Esophagus (tissue), 2 donors: ENCODE data around the gene MAMLD1. TPM values are rescaled to one million over a fixed set of nuclear protein-coding genes. Genes with fewer than 3 reads are reported as not detected.

Experiments
- H3K27ac ChIP-seq, 2 donors: one replicate each; pipeline ENCODE4 v1.5.1; 2013; ENCODE audit warnings: low read depth in 2 of 2, mild to moderate bottlenecking in 2 of 2, inconsistent platforms in 1 of 2, low read length in 1 of 2, moderate library complexity in 1 of 2
- H3K27me3 ChIP-seq, 2 donors: one replicate each; pipeline ENCODE4 v1.6.1; 2013; ENCODE audit warnings: low read length in 2 of 2, control low read depth in 1 of 2, mild to moderate bottlenecking in 1 of 2; ENCODE audit not compliant: insufficient read depth in 2 of 2, control insufficient read depth in 1 of 2
- H3K36me3 ChIP-seq, 2 donors: one replicate each; pipeline ENCODE4 v1.6.1; 2013; ENCODE audit warnings: low read length in 1 of 2; ENCODE audit not compliant: control insufficient read depth in 2 of 2, insufficient read depth in 2 of 2
- H3K4me1 ChIP-seq, 2 donors: one replicate each; pipeline ENCODE4 v1.6.1; 2013; ENCODE audit warnings: low read length in 1 of 2; ENCODE audit not compliant: control insufficient read depth in 2 of 2, insufficient read depth in 2 of 2
- H3K4me3 ChIP-seq, 2 donors: one replicate each; pipeline ENCODE4 v1.5.1; 2013; ENCODE audit warnings: low read length in 2 of 2, mild to moderate bottlenecking in 2 of 2, low read depth in 1 of 2, moderate library complexity in 1 of 2
- H3K9me3 ChIP-seq, 2 donors: one replicate each; pipeline ENCODE4 v1.6.1; 2013; ENCODE audit warnings: mild to moderate bottlenecking in 2 of 2, low read depth in 1 of 2, low read length in 1 of 2, moderate library complexity in 1 of 2; ENCODE audit not compliant: control insufficient read depth in 2 of 2, insufficient read depth in 1 of 2
- WGBS, 2 donors: extraction: QIAGEN DNeasy Blood & Tissue Kit; methylation state at CpG; one replicate each; pipeline ENCODE4 v1.1.7; 2013; 5-methylcytosine and 5-hydroxymethylcytosine counted together
- polyA plus RNA-seq, 2 donors: library from polyadenylated mRNA; stranded (reverse); fragments of 200-250 nt; gene quantifications; one replicate each; pipeline ENCODE4 v1.2.3, GENCODE V29; 2013
- donor health status: healthy with polysubstance abuse.
- donor health status: Bipolar disorder and iron deficiency.

The MAMLD1 gene, protein sequence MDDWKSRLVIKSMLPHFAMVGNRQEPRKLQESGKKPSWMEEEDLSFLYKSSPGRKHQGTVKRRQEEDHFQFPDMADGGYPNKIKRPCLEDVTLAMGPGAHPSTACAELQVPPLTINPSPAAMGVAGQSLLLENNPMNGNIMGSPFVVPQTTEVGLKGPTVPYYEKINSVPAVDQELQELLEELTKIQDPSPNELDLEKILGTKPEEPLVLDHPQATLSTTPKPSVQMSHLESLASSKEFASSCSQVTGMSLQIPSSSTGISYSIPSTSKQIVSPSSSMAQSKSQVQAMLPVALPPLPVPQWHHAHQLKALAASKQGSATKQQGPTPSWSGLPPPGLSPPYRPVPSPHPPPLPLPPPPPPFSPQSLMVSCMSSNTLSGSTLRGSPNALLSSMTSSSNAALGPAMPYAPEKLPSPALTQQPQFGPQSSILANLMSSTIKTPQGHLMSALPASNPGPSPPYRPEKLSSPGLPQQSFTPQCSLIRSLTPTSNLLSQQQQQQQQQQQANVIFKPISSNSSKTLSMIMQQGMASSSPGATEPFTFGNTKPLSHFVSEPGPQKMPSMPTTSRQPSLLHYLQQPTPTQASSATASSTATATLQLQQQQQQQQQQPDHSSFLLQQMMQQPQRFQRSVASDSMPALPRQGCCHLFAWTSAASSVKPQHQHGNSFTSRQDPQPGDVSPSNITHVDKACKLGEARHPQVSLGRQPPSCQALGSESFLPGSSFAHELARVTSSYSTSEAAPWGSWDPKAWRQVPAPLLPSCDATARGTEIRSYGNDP
- 1 to 10 TPM in 1 of 2 donors, under 1 TPM in 1; 0.59 to 1.1 TPM for polyA plus RNA-seq

GRCh38 chrX:150362599-150363481 is at the start of gene MAMLD1:
Gene MAMLD1, plus strand, starts transcription at chrX:150363317. Its CDS starts 82,200 bp downstream, at chrX:150445517.
- Histone ChIP-seq H3K36me3 (no peaks in the 10 kb centered on the region), H3K27ac (peak within 1 kb of the TSS; percentile 50 to 55), H3K27me3 (peaks cover 0 to 3% of the 10 kb centered on the region in 2 donors), H3K4me1 (peaks cover 0 to 3% of the 10 kb centered on the region in 2 donors), H3K4me3 (peak within 1 kb of the TSS; percentile 51 to 53), H3K9me3 (peaks cover 0 to 8% of the 10 kb centered on the region in 2 donors)
- 0 to 29% methylated on average over 82 to 86 of the region's 88 CpGs for WGBS, 2 donors

- H3K9me3 ChIP-seq, result no peaks in the 10 kb centered on the region
- no peaks in the 10 kb centered on the region for H3K36me3 ChIP-seq
- H3K4me1 ChIP-seq, result no peaks in the 10 kb centered on the region
- H3K27me3 ChIP-seq, result no peaks in the 10 kb centered on the region
- H3K4me3 ChIP-seq, result no peak overlapping the region
- WGBS, 2 donors, result 72% methylated on average over 5 of the region's 5 CpGs
- no peak overlapping the region for H3K27ac ChIP-seq
Observed at GRCh38 chrX:150313514-150313913, 49.6 kb upstream of the MAMLD1 start.

- Histone ChIP-seq H3K4me1 (no peaks in the 10 kb centered on the region), H3K27me3 (no peaks in the 10 kb centered on the region), H3K9me3 (no peaks in the 10 kb centered on the region), H3K36me3 (no peaks in the 10 kb centered on the region), H3K4me3 (no peak overlapping the region), H3K27ac (no peak overlapping the region)
- 80 to 93% methylated on average over 3 of the region's 3 CpGs for WGBS, 2 donors
Observed at GRCh38 chrX:150314186-150314585, 48.9 kb upstream of the MAMLD1 start.

GRCh38 chrX:150316564-150316963 is 46.6 kb upstream of the MAMLD1 start:
- no peaks in the 10 kb centered on the region for H3K36me3 ChIP-seq
- H3K4me1 ChIP-seq, result no peaks in the 10 kb centered on the region
- WGBS, 2 donors, result 38 to 48% methylated on average over 2 to 3 of the region's 3 CpGs
- no peak overlapping the region for H3K4me3 ChIP-seq
- no peaks in the 10 kb centered on the region for H3K27me3 ChIP-seq
- no peaks in the 10 kb centered on the region for H3K9me3 ChIP-seq
- H3K27ac ChIP-seq, result no peak overlapping the region

- Histone ChIP-seq H3K9me3 (no peaks in the 10 kb centered on the region), H3K27ac (no peak overlapping the region), H3K4me1 (no peaks in the 10 kb centered on the region), H3K27me3 (no peaks in the 10 kb centered on the region), H3K4me3 (no peak overlapping the region), H3K36me3 (no peaks in the 10 kb centered on the region)
Observed at GRCh38 chrX:150323020-150323419, 40.1 kb upstream of the MAMLD1 start.

- no peaks in the 10 kb centered on the region for H3K27me3 ChIP-seq
- H3K9me3 ChIP-seq, result no peaks in the 10 kb centered on the region
- no peak overlapping the region for H3K27ac ChIP-seq
- H3K4me3 ChIP-seq, result no peak overlapping the region
- H3K4me1 ChIP-seq, result no peaks in the 10 kb centered on the region
- H3K36me3 ChIP-seq, result no peaks in the 10 kb centered on the region
- 53 to 58% methylated on average over 4 of the region's 4 CpGs for WGBS, 2 donors
Observed at GRCh38 chrX:150324035-150324728, 38.9 kb upstream of the MAMLD1 start.

- Histone ChIP-seq H3K36me3 (no peaks in the 10 kb centered on the region), H3K27ac (no peak overlapping the region), H3K27me3 (no peaks in the 10 kb centered on the region), H3K4me1 (no peaks in the 10 kb centered on the region), H3K4me3 (no peak overlapping the region), H3K9me3 (no peaks in the 10 kb centered on the region)
- WGBS, 2 donors, result 82 to 91% methylated on average over 2 of the region's 2 CpGs
Observed at GRCh38 chrX:150324919-150325318, 38.2 kb upstream of the MAMLD1 start.

DNA sequence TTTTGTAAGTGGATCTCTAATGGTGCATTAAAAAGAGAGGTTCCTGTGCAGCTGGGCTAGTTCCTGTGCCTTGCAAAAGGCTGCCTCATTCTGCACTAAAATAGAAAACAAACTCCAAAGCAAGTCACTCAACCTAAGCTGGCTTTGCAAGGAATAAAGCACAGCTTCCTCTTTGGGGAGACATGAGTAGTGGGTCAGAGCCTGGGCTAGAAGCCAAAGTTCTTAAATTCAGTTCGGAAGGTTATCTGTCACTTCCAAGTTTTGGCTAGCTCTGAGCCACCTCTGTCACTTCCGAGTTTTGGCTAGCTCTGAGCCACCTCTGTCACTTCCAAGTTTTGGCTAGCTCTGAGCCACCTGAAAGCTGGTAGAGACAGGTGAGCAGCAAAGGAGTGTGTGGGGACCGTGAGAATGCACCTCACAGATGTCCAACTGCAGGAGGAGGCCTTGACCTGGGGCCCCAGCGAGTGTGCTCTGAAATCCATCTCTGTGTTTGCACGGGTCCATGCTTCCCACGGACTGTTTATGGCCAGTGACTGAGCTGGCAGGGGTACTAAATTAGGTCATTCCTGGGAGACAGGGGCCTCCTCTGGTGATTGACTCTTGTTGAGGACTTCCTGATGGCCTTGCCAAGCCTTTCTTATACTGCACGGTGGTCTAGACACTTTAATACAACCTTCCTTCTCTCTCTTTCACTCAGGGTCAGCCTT is 36.4 kb upstream of the MAMLD1 start:
- Histone ChIP-seq H3K27me3 (no peaks in the 10 kb centered on the region), H3K4me1 (no peaks in the 10 kb centered on the region), H3K9me3 (no peaks in the 10 kb centered on the region), H3K4me3 (no peak overlapping the region), H3K27ac (no peak overlapping the region), H3K36me3 (no peaks in the 10 kb centered on the region)
- 42 to 55% methylated on average over 7 of the region's 7 CpGs for WGBS, 2 donors
